Stimulated activated CD8-positive, alpha-beta memory T cell treated with anti-CD3 and anti-CD28 coated beads, Interleukin-15, amount 100 ng/mL, for 24 hours (primary cell): ENCODE results near the gene CXXC5.
A peak's percentile ranks its signal among the peaks of the same experiment; 100 is the strongest.

Experiments
- DNase-seq: peaks from one replicate; pipeline ENCODE4 v3.0.0-alpha.2; 2020; ENCODE audit warnings: low read depth

The CXXC5 gene

GRCh38 chr5:139695178-139695573, 47.0 kb downstream of the CXXC5 start:
- no peak for DNase-seq

- DNase-seq: no peak
Measured at GRCh38 chr5:139696167-139696893, 48.2 kb downstream of the CXXC5 start.

GRCh38 chr5:139696894-139697658, 48.9 kb downstream of the CXXC5 start:
- no peak for DNase-seq

GRCh38 chr5:139698490-139699146, 50.5 kb downstream of the CXXC5 start:
- no peak for DNase-seq

- DNase-seq: no peak
Measured at GRCh38 chr5:139699351-139699750, 51.2 kb downstream of the CXXC5 start.

- no peak for DNase-seq
Measured at GRCh38 chr5:139700711-139701055, 52.5 kb downstream of the CXXC5 start.

GRCh38 chr5:139701056-139701741, 53.0 kb downstream of the CXXC5 start:
- DNase-seq: no peak

GRCh38 chr5:139702548-139702947, 54.4 kb downstream of the CXXC5 start:
- no peak for DNase-seq

GRCh38 chr5:139704748-139705147, 56.6 kb downstream of the CXXC5 start:
- no peak for DNase-seq

GRCh38 chr5:139705191-139705590, 57.0 kb downstream of the CXXC5 start:
- no peak for DNase-seq

- DNase-seq: no peak
Measured at GRCh38 chr5:139705655-139706587, 57.8 kb downstream of the CXXC5 start.

- DNase-seq: no peak
Measured at GRCh38 chr5:139707445-139708003, 59.4 kb downstream of the CXXC5 start.

GRCh38 chr5:139708434-139708861, 60.3 kb downstream of the CXXC5 start:
- no peak for DNase-seq

GRCh38 chr5:139708877-139709581, 60.9 kb downstream of the CXXC5 start:
- DNase-seq: no peak

GRCh38 chr5:139709582-139710318, 61.6 kb downstream of the CXXC5 start:
- no peak for DNase-seq

GRCh38 chr5:139710319-139711066, 62.3 kb downstream of the CXXC5 start:
- DNase-seq: peak; percentile 13

- peak; percentile 22 for DNase-seq
Measured at GRCh38 chr5:139711067-139711905, 63.1 kb downstream of the CXXC5 start.

GRCh38 chr5:139711906-139712224, 63.7 kb downstream of the CXXC5 start:
- DNase-seq: no peak
